Heart right ventricle (tissue), 16 donors: ENCODE measurements around the gene SRP14. TPM values are rescaled to one million over a fixed set of nuclear protein-coding genes. Genes with fewer than 3 reads are reported as not detected.
A peak's percentile ranks its signal among the peaks of the same experiment; 100 is the strongest.

Experiments used
- ATAC-seq, 8 donors: fragments of 200-7000 bp; cut with Tn5 transposase; one replicate each; pipeline ENCODE4 v1.9.1; 2020; ENCODE audit warnings: mild to moderate bottlenecking in 8 of 8, moderate library complexity in 8 of 8, moderate number of reproducible peaks in 1 of 8
- DNase-seq, 2 donors: peaks; one replicate each; pipeline ENCODE4 v3.0.0-alpha.2; 2020
- H3K27ac ChIP-seq, 10 donors: fragments of 200-600 bp; sonication (generic) in 2 of 10; one replicate each; pipeline versions ENCODE4 v1.5.0 to v1.8.0; 2020 to 2022; ENCODE audit warnings: mild to moderate bottlenecking in 3 of 10
- H3K27me3 ChIP-seq, 7 donors: fragments of 200-600 bp; one replicate each; pipeline ENCODE4 v1.8.0; 2021 to 2022; ENCODE audit warnings: mild to moderate bottlenecking in 2 of 7
- H3K36me3 ChIP-seq, 9 donors: fragments of 200-600 bp; sonication (generic) in 1 of 9; one replicate each; pipeline versions ENCODE4 v1.5.0 to v1.8.0; 2020 to 2022; ENCODE audit warnings: mild to moderate bottlenecking in 2 of 9
- H3K4me1 ChIP-seq, 9 donors: fragments of 200-600 bp; sonication (generic) in 1 of 9; one replicate each; pipeline versions ENCODE4 v1.5.0 to v1.8.0; 2020 to 2022; ENCODE audit warnings: mild to moderate bottlenecking in 4 of 9
- H3K4me3 ChIP-seq, 10 donors: fragments of 200-600 bp; sonication (generic) in 2 of 10; one replicate each; pipeline versions ENCODE4 v1.5.0 to v1.8.0; 2020 to 2022; ENCODE audit warnings: mild to moderate bottlenecking in 7 of 10, moderate library complexity in 2 of 10
- H3K9me3 ChIP-seq, 11 donors: fragments of 200-600 bp in 10 of 11; sonication (generic) in 2 of 11; one replicate each; pipeline versions ENCODE4 v1.5.0 to v1.8.0; 2013 to 2022; ENCODE audit warnings: mild to moderate bottlenecking in 2 of 11, control low read depth in 1 of 11, moderate library complexity in 1 of 11
- CTCF ChIP-seq, 9 donors: fragments of 200-600 bp; sonication (generic) in 2 of 9; IDR thresholded peaks; one replicate each; pipeline versions ENCODE4 v1.5.0 to v1.8.0; 2021 to 2022; ENCODE audit warnings: antibody characterized with exemption in 9 of 9, mild to moderate bottlenecking in 5 of 9, moderate library complexity in 1 of 9
- WGBS, 2 donors: extraction: QIAGEN DNeasy Blood & Tissue Kit; methylation state at CpG; one replicate each; pipeline ENCODE4 v1.1.7; 2013; ENCODE audit warnings: inconsistent platforms in 1 of 2; 5-methylcytosine and 5-hydroxymethylcytosine counted together
- intact Hi-C, 10 donors: fragments of 100-400 bp; cut with DNase I; formaldehyde crosslinking; loops; one replicate each; pipeline versions ENCODE4 v1.11.1 to v1.14.2; 2022
- polyA plus RNA-seq, 2 donors: library from polyadenylated mRNA; stranded (reverse); fragments of 200-250 nt; gene quantifications; one replicate each; pipeline ENCODE4 v1.2.3, GENCODE V29; 2013
- total RNA-seq, 10 donors: library from RNA; stranded (reverse); fragmentation: NEBNext Ultra II Directional in 3 of 10; extraction: Animal tissue kit (Norgen Biotek cat#: 25700) in 3 of 10; gene quantifications; one replicate each; pipeline versions ENCODE4 v1.2.1 to v1.2.4, GENCODE V29; 2021 to 2023
- donor health status: Arrhythmogenic right ventricular cardiomyopathy.
- donor health status: ischemic (EF 13 %, LVEDD 7.1; RV severe dilation, severe dysfunction).
- donor health status: healthy with polysubstance abuse.
- donor health status: DM: no; HTN: yes; CAD: no.
- donor health status: DM: no; HTN: no; CAD: no.
- donor health status: ischemic (EF 25% LVEDD 6.9; RV normal size, moderate dysfunction).
- donor health status: ischemic (EF 25% LVEDD 5.7; RV mildly dilated, moderate dysfunction).
- donor health status: healthy.
- donor health status: DM: yes; HTN: yes; CAD: no.
- donor health status: Ischemic cardiomyopathy.
- donor health status: ischemic (EF 35%, LVEDD 5.7; RV mildly dilated, moderate dysfunction).
- donor health status: nonischemic (EF 11% LVEDD 7.7; RV severe dilation, severe dysfunction).
- donor health status: DM: yes; HTN: yes; CAD: no.
- donor health status: PGD.
- donor health status: ischemic (EF 29% LVEDD 5.4; RV normal size, mild dysfunction).
- donor health status: nonischemic (EF 23%, LVEDD 6.1; RV moderate dilation, normal function).

The SRP14 gene
- total and polyA plus RNA-seq, 12 donors: 189 to 699 (median 216) TPM

DNA sequence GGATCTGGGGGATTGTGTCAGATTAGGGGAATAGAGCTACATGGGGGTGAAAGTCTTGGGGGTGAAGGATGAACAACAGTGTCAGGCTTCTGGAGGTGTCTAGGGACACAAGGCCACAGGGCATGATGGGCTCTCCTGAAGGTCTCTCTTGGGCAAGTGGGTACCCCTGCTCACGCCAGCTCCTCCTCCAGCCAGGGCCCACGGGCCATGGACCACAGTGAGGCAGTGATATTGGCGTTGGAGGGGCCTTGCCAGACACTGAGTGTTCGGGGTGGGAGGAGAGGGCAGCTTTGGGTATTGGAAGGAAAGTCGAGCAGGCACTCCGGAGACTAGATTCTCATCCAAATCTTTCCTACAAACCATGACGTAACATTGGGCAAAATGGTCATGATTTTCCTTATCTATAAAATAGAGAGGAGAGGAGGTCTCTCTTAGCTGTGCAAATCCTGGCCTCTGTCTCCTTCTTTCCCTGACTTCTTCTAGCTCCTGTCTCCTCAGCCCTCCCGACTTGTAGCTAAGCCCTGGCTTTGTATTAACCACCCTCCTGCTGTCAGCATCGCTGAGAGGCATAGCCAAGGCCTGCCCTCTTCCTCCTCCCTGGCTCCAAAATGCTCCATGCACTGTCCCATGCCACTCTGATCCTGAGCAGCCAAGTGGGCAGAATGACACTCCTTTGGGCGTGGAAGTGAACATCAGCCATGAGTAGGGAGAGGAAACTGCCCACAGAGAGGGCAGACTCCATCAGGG is 24.0 kb upstream of the SRP14 start:
- Histone ChIP-seq H3K4me3 (no peak overlapping the region), H3K27ac (peak overlapping the region in 2 of 10 donors; percentile 29 to 39), H3K27me3 (no peaks in the 10 kb centered on the region), H3K9me3 (no peaks in the 10 kb centered on the region), H3K4me1 (peaks cover 0 to 28% (median 5%) of the 10 kb centered on the region in 9 donors), H3K36me3 (peaks cover 0 to 23% (median 0%) of the 10 kb centered on the region in 9 donors)
- no peak for TF ChIP-seq CTCF (IDR thresholded peaks at IDR 0.05)
- peak in 2 of 8 donors; percentile 14 to 22 for ATAC-seq
- intact Hi-C loops: loop anchor here in 3 of 10 donors (5.0 kb wide), 3 partner anchors 39 to 364 kb away; partner anchors contain the start of gene BMF (in 1 of the 3)
- WGBS, 2 donors: 88 to 94% methylated on average over 10 of the region's 10 CpGs
- no peak for DNase-seq

DNA sequence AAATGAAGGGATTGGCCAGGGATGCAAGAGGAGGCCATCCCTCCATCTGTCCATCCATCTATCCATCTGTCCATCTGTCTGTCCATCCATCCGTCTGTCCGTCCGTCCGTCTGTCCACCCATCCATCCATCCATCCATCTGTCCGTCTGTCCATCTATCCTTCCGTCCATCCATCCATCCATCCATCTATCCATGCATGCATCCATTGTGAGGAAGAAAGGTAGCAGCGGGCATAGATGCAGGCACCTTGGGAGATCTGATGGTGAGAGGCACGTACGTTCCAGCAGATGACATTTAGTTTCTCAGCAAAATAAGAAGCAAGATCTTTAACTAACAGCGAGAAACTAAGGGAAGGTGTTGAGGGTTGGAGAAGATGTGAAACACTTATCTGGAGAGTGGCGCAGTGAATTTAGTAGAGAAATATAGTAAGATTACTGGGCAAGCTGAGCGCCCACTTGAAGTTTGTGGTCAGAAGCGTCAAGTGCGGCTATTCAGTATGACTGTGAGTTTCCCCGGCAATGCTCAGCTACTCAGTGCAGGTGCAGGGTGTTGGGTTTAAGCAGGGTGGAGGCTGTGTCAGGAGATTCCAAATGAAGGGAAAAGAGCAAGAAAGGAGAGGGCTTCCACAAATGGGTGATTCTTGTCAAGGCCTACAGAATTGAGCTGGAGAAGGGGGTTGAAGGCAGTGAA is 22.4 kb upstream of the SRP14 start:
- Histone ChIP-seq H3K9me3 (no peaks in the 10 kb centered on the region), H3K4me3 (no peak overlapping the region), H3K4me1 (peaks cover 0 to 42% (median 7%) of the 10 kb centered on the region in 9 donors), H3K36me3 (peaks cover 0 to 23% (median 0%) of the 10 kb centered on the region in 9 donors), H3K27me3 (no peaks in the 10 kb centered on the region), H3K27ac (no peak overlapping the region)
- intact Hi-C loops: loop anchor here in 3 of 10 donors (5.0 kb wide), 3 partner anchors 41 to 366 kb away; partner anchors contain the start of gene BMF (in 1 of the 3)
- no peak for TF ChIP-seq CTCF (IDR thresholded peaks at IDR 0.05)
- 91 to 95% methylated on average over 15 of the region's 15 CpGs for WGBS, 2 donors
- DNase-seq: no peak
- ATAC-seq: no peak

DNA sequence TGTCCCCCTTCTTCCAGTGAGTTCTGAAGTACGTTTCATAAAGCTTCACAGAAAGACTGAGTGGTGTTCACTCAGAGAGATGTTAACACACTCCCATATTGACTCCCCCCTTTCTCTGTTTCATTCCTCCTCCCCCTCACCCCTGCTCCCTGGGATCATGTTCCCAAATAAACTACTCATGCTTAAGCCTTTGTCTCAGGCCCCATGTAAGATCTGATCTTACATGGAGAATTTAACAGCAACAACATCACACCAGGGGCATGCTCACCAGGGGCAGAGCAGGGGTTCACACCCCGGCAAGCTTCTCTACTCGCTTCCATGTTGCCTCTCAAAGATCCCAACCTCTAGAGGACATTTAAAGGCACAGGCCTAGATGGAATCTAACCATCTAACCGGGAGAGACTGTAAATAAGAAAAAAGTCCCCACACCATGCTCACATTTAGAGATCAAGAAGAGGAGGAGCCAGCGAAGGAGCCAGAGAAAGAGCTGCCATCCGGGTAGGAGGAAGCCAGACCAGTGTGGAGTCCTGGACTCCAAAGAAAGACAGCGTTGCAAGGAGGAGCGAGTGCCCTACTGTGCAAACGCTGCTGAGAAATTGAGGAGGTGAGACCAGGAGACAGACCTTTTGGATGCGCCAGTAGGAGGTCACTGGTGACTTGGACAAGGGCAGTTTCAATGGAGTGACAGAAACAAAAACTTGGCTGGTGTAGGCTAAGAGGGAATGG is 21.4 kb upstream of the SRP14 start:
- DNase-seq (no peak), ATAC-seq (no peak)
- intact Hi-C loops: loop anchor here in 3 of 10 donors (5.0 kb wide), 3 partner anchors 42 to 367 kb away; partner anchors contain the start of gene BMF (in 1 of the 3)
- WGBS, 2 donors: 89 to 90% methylated on average over 10 of the region's 10 CpGs
- no peak overlapping the region for H3K27ac ChIP-seq
- H3K4me1 ChIP-seq: peaks cover 2 to 50% (median 12%) of the 10 kb centered on the region in 9 donors
- H3K36me3 ChIP-seq: peaks cover 0 to 18% (median 0%) of the 10 kb centered on the region in 9 donors
- no peaks in the 10 kb centered on the region for H3K9me3 ChIP-seq
- H3K4me3 ChIP-seq: no peak overlapping the region
- no peaks in the 10 kb centered on the region for H3K27me3 ChIP-seq
- TF ChIP-seq CTCF (IDR thresholded peaks at IDR 0.05): no peak

DNA sequence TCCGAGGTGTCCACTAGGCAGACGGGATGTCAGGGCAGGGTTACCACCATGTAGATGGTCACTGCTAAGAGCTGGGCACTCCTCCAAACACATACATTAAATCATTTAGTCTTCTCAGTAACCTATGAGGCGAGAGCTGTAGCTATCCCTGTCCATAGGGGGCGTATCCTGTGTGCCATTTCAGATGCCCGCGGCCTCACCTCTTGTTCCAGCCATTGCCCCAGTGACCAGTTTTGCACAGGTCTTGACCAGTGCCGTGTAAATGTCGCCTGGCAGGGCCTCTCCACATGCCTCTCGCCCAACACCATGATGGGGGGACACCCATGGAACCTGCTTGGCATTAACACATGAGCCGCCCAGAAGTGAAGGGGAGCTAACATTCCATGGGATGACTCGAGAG is 20.8 kb upstream of the SRP14 start:
- TF ChIP-seq CTCF (IDR thresholded peaks at IDR 0.05): no peak
- Histone ChIP-seq H3K9me3 (no peaks in the 10 kb centered on the region), H3K36me3 (peaks cover 0 to 13% (median 0%) of the 10 kb centered on the region in 9 donors), H3K27me3 (no peaks in the 10 kb centered on the region), H3K4me1 (peaks cover 7 to 56% (median 18%) of the 10 kb centered on the region in 9 donors), H3K4me3 (no peak overlapping the region), H3K27ac (no peak overlapping the region)
- intact Hi-C loops: loop anchor here in 4 of 10 donors (5.0 to 10.0 kb wide), 4 partner anchors 42 to 367 kb away; partner anchors contain the start of gene BMF (in 2 of the 4)
- 95 to 96% methylated on average over 11 of the region's 11 CpGs for WGBS, 2 donors
- ATAC-seq: no peak
- DNase-seq: no peak
